CD4-positive, alpha-beta T cell (primary cell): ENCODE results near the gene ZNF506. TPM values are rescaled to one million over a fixed set of nuclear protein-coding genes. Genes with fewer than 3 reads are reported as not detected.
"Not testable (repeated sequence)": the region's sequence is repeated elsewhere in the genome, so short reads cannot be mapped to it uniquely, and the experiment has no call there.

ENCODE experiments used
- ATAC-seq: fragments of 200-7000 bp; cut with Tn5 transposase; one replicate; pipeline ENCODE4 v1.10.0; 2022; ENCODE audit warnings: mild to moderate bottlenecking; ENCODE audit not compliant: poor library complexity
- CTCF ChIA-PET: fragments of 350-600 bp; sonication (Branson Sonifier 250); formaldehyde crosslinking; loops from one replicate; lab custom pipeline; 2021; ENCODE audit warnings: antibody characterized with exemption, inconsistent platforms; lab: Charles Lee
- POLR2A ChIA-PET: fragments of 350-600 bp; sonication (Branson Sonifier 250); formaldehyde crosslinking; loops from one replicate; lab custom pipeline; 2021; ENCODE audit warnings: antibody characterized with exemption, inconsistent platforms; lab: Charles Lee
- DNase-seq, 14 experiments: peaks; one replicate each; pipeline ENCODE4 v3.0.0-alpha.2; 2013 to 2020; ENCODE audit warnings: mixed read lengths in 2 of 14
- H3K27ac ChIP-seq, 2 donors: one replicate each; pipeline versions ENCODE4 v1.5.1 to v1.7.0; 2013; ENCODE audit warnings: low read length in 2 of 2, low read depth in 1 of 2, mild to moderate bottlenecking in 1 of 2
- H3K27me3 ChIP-seq, 2 experiments: 1 replicate in 1 of 2; 2 replicates in 1 of 2; pipeline versions ENCODE4 v1.6.1 to v1.7.0; 2013; ENCODE audit warnings: low read length in 2 of 2, control low read depth in 1 of 2, mild to moderate bottlenecking in 1 of 2, moderate library complexity in 1 of 2; ENCODE audit not compliant: insufficient read depth in 2 of 2, control insufficient read depth in 1 of 2
- H3K36me3 ChIP-seq: one replicate; pipeline ENCODE4 v1.6.1; 2013; ENCODE audit warnings: low read length, control low read depth; ENCODE audit not compliant: insufficient read depth
- H3K4me1 ChIP-seq: one replicate; pipeline ENCODE4 v1.6.1; 2013; ENCODE audit warnings: low read length, control low read depth; ENCODE audit not compliant: insufficient read depth
- H3K4me3 ChIP-seq: one replicate; pipeline ENCODE4 v1.5.1; 2013; ENCODE audit warnings: mild to moderate bottlenecking, low read length, moderate library complexity
- H3K9me3 ChIP-seq, 2 experiments: 1 replicate in 1 of 2; 2 replicates in 1 of 2; pipeline versions ENCODE4 v1.6.1 to v1.7.0; 2013; ENCODE audit warnings: low read length in 2 of 2, mild to moderate bottlenecking in 2 of 2, control low read depth in 1 of 2, moderate library complexity in 1 of 2; ENCODE audit not compliant: control insufficient read depth in 1 of 2, insufficient read depth in 1 of 2
- H3K27ac Mint-ChIP-seq: one replicate; pipeline ENCODE4 v1.8.0; 2020; ENCODE audit warnings: mixed read lengths
- H3K27me3 Mint-ChIP-seq: one replicate; pipeline ENCODE4 v1.8.0; 2021; ENCODE audit warnings: mixed read lengths
- H3K36me3 Mint-ChIP-seq: one replicate; pipeline ENCODE4 v1.8.0; 2021; ENCODE audit warnings: low read depth, mixed read lengths
- H3K4me1 Mint-ChIP-seq: one replicate; pipeline ENCODE4 v1.8.0; 2021; ENCODE audit warnings: low read depth, mixed read lengths
- H3K4me3 Mint-ChIP-seq: one replicate; pipeline ENCODE4 v1.8.0; 2020; ENCODE audit warnings: mild to moderate bottlenecking, mixed read lengths
- H3K9me3 Mint-ChIP-seq: one replicate; pipeline ENCODE4 v1.8.0; 2020; ENCODE audit warnings: mixed read lengths
- intact Hi-C, 2 experiments: fragments of 100-400 bp; cut with DNase I in 1 of 2; cut with micrococcal nuclease in 1 of 2; formaldehyde crosslinking; loops; one replicate each; pipeline versions ENCODE4 v1.15.1 to v1.9.0; 2023 to 2025; cut with DNase I, micrococcal nuclease
- total RNA-seq, 174 experiments: library from RNA in 2 of 174; stranded (reverse) in 2 of 174; gene quantifications; one replicate each; pipeline ENCODE4 v1.2.3 and lab custom pipeline; 2021 to 2026
- TF ChIP-seq, protein P1 (sequence below): fragments of 200-600 bp; IDR thresholded peaks from one replicate; pipeline ENCODE4 v1.8.0; 2022; ENCODE audit warnings: antibody characterized with exemption, mild to moderate bottlenecking

The ZNF506 gene
- total RNA-seq, 2 experiments from 2014 or later: 48.0 to 50.7 TPM

DNA sequence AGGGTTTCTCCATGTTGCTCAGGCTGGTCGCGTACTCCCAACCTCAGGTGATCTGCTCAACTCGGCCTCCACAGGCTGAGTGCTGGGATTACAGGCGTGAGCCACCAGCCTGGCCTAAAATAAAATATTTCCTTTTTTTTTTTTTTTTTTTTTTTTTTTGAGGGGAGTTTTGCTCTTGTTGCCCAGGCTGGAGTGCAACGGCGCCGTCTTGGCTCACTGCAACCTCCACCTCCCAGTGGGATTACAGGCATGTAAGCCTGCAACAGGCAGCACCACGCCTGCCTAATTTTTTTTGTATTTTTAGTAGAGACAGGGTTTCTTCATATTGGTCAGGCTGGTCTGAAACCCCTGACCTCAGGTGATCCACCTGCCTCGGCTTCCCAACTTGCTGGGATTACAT, 4.9 kb downstream of the ZNF506 start:
- CTCF ChIA-PET: no interaction called here
- H3K36me3 ChIP-seq: peaks cover 35% of the 10 kb centered on the region

DNA sequence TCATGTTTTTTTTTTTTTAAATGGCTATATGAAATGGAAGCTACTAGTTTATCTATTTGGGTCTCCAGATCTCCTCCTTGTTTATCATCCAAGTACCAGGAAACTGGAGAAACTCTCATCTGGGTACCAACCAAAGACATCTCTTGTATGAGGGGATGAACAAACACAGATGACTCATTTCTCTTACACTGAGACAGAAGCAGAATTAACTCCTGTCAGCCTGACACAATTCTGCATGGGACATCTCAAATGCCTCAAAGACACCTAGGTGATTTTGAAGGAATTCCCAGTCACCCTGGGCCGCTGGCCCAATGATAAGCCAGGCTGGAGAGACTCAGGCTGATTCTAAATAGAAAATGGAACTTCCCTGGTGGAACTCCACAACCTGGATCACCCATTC, 9.6 kb downstream of the ZNF506 start:
- H3K4me3 ChIP-seq, H3K27me3 Mint-ChIP-seq, ATAC-seq, H3K27me3 ChIP-seq, H3K9me3 Mint-ChIP-seq, intact Hi-C loops, H3K4me3 Mint-ChIP-seq, DNase-seq, CTCF ChIA-PET, H3K27ac ChIP-seq: not testable (repeated sequence)
- H3K36me3 Mint-ChIP-seq: peaks cover 86% of the 10 kb centered on the region
- H3K4me1 Mint-ChIP-seq: peaks cover 61% of the 10 kb centered on the region
- Histone ChIP-seq H3K36me3 (peaks cover 28% of the 10 kb centered on the region), H3K9me3 (peaks cover 9 to 17% of the 10 kb centered on the region in 2 experiments), H3K4me1 (peaks cover 43% of the 10 kb centered on the region)
- POLR2A ChIA-PET: interaction anchor here (1.3 to 4.0 kb wide), 2 partner anchors 9 to 36 kb away, joined by 3 to 28 read pairs; partner anchors contain the start of gene ZNF506
- H3K27ac Mint-ChIP-seq: peak overlapping the region; percentile 70

More for the DNA sequence above, 4.9 kb downstream of the ZNF506 start:
- no peaks in the 10 kb centered on the region for H3K27me3 ChIP-seq
- H3K9me3 ChIP-seq: peaks cover 12 to 19% of the 10 kb centered on the region in 2 experiments
- Mint-ChIP-seq H3K4me3 (no peak overlapping the region), H3K9me3 (peaks cover 4% of the 10 kb centered on the region), H3K27ac (peak overlapping the region; percentile 86), H3K27me3 (no peaks in the 10 kb centered on the region), H3K36me3 (peaks cover 88% of the 10 kb centered on the region), H3K4me1 (peaks cover 77% of the 10 kb centered on the region)
- ATAC-seq (no peak), DNase-seq (peak in 1 of 14 experiments; percentile 26)
- peak overlapping the region; percentile 19 to 25 for H3K27ac ChIP-seq
- TF ChIP-seq, protein P1, sequence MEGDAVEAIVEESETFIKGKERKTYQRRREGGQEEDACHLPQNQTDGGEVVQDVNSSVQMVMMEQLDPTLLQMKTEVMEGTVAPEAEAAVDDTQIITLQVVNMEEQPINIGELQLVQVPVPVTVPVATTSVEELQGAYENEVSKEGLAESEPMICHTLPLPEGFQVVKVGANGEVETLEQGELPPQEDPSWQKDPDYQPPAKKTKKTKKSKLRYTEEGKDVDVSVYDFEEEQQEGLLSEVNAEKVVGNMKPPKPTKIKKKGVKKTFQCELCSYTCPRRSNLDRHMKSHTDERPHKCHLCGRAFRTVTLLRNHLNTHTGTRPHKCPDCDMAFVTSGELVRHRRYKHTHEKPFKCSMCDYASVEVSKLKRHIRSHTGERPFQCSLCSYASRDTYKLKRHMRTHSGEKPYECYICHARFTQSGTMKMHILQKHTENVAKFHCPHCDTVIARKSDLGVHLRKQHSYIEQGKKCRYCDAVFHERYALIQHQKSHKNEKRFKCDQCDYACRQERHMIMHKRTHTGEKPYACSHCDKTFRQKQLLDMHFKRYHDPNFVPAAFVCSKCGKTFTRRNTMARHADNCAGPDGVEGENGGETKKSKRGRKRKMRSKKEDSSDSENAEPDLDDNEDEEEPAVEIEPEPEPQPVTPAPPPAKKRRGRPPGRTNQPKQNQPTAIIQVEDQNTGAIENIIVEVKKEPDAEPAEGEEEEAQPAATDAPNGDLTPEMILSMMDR: no peak
- intact Hi-C loops: loop anchor here (1.0 to 5.0 kb wide), 3 partner anchors 40 to 144 kb away; no protein-coding TSS in a partner anchor
- POLR2A ChIA-PET: interaction anchor here (1.3 to 3.3 kb wide), 7 partner anchors 18 to 153 kb away, joined by 4 to 22 read pairs (median 19); partner anchors contain the start of genes ATP13A1, ZNF101, ZNF14 and ZNF253
- no peak overlapping the region for H3K4me3 ChIP-seq
- H3K4me1 ChIP-seq: peaks cover 70% of the 10 kb centered on the region

DNA sequence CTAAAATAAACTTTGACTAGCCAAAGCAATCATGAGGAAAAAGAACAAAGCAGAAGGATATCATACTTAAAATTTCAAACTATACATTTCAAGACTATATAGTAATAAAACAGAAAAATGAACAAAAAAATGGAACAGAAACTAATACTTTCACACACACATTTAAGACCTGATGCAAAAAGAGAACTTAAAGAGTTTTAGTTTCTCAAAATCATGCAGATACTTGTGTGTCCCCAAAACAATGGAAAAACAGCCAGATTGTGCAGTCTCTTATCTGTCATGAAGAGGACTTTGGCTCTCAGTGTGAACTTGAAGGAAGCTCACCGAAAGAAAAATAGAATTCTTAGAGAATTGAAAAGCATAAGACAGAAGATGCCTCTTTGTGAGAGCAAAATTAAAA, 16.1 kb downstream of the ZNF506 start:
- H3K9me3 Mint-ChIP-seq: no peaks in the 10 kb centered on the region
- H3K9me3 ChIP-seq: peaks cover 11 to 20% of the 10 kb centered on the region in 2 experiments
- H3K4me1 Mint-ChIP-seq: peaks cover 33% of the 10 kb centered on the region
- intact Hi-C loops: no loop called here
- H3K27me3 Mint-ChIP-seq: no peaks in the 10 kb centered on the region
- ChIA-PET CTCF (interaction anchor here (1.3 kb wide), 1 partner anchor 13 kb away, joined by 3 read pairs; no protein-coding TSS in a partner anchor), POLR2A (interaction anchor here (0.9 to 1.3 kb wide), 3 partner anchors 16 to 72 kb away, joined by 3 to 5 read pairs (median 4); partner anchors contain the start of genes ZNF14 and ZNF506)
- H3K4me1 ChIP-seq: peaks cover 8% of the 10 kb centered on the region
- H3K4me3 Mint-ChIP-seq: no peak overlapping the region
- H3K27ac Mint-ChIP-seq: peak overlapping the region; percentile 64
- TF ChIP-seq, protein P1: no peak
- no peak overlapping the region for H3K27ac ChIP-seq
- peaks cover 46% of the 10 kb centered on the region for H3K36me3 ChIP-seq
- peaks cover 90% of the 10 kb centered on the region for H3K36me3 Mint-ChIP-seq
- no peaks in the 10 kb centered on the region for H3K27me3 ChIP-seq
- H3K4me3 ChIP-seq: no peak overlapping the region
- ATAC-seq (no peak), DNase-seq (no peak)
